MM.1S (cell line): Measurements from ENCODE around the gene GPR137.

ENCODE experiments used
- CTCF ChIP-seq: fragments of 300-600 bp; sonication (generic); IDR thresholded peaks from 2 replicates; pipeline ENCODE4 v1.5.1; 2016; ENCODE audit warnings: antibody characterized with exemption, low read length, mixed read lengths
- EZH2 ChIP-seq: fragments of 300-600 bp; sonication (generic); optimal IDR thresholded peaks from 2 replicates; pipeline ENCODE3; 2017; ENCODE audit warnings: low read depth, mild to moderate bottlenecking, antibody characterized with exemption, low read length, mixed read lengths
- EZH2phosphoT487 ChIP-seq: fragments of 300-600 bp; sonication (generic); IDR thresholded peaks from 2 replicates; pipeline ENCODE4 v1.6.1; 2018; ENCODE audit warnings: antibody characterized with exemption, low read length

- TF ChIP-seq CTCF = no peak
- TF ChIP-seq EZH2phosphoT487 = no peak
- no peak for TF ChIP-seq EZH2
Observed at GRCh38 chr11:64314805-64315561, 29.3 kb downstream of the GPR137 start.
